CD14-positive monocyte (primary cell): ENCODE data around the gene SHROOM3. TPM values are rescaled to one million over a fixed set of nuclear protein-coding genes. Genes with fewer than 3 reads are reported as not detected.

Source experiments
- DNase-seq, 3 donors: peaks; one replicate each; pipeline ENCODE4 v3.0.0-alpha.2; 2011 to 2022
- H2AFZ ChIP-seq: 2 replicates; pipeline ENCODE4 v1.6.0; 2012; ENCODE audit warnings: mild to moderate bottlenecking, low read depth, low read length, inconsistent platforms; ENCODE audit not compliant: insufficient read depth, poor library complexity, severe bottlenecking
- H3K27ac ChIP-seq, 2 donors: 1 replicate in 1 of 2; 2 replicates in 1 of 2; pipeline ENCODE4 v1.5.1; 2012 to 2013; ENCODE audit warnings: low read length in 2 of 2, control low read depth in 1 of 2, inconsistent platforms in 1 of 2, low read depth in 1 of 2, mild to moderate bottlenecking in 1 of 2
- H3K27me3 ChIP-seq, 2 donors: one replicate each; pipeline versions ENCODE4 v1.6.0 to v1.6.1; 2011 to 2013; ENCODE audit warnings: low read length in 2 of 2; ENCODE audit not compliant: control insufficient read depth in 2 of 2, insufficient read depth in 2 of 2
- H3K36me3 ChIP-seq, 2 donors: replicated peaks in 1 of 2; 1 replicate in 1 of 2; 2 replicates in 1 of 2; pipeline versions ENCODE4 v1.5.1 to v1.6.1; 2012 to 2013; ENCODE audit warnings: low read length in 2 of 2, control low read depth in 1 of 2, inconsistent platforms in 1 of 2, mild to moderate bottlenecking in 1 of 2; ENCODE audit not compliant: insufficient read depth in 2 of 2, control insufficient read depth in 1 of 2
- H3K4me1 ChIP-seq, 2 donors: 1 replicate in 1 of 2; 2 replicates in 1 of 2; pipeline versions ENCODE4 v1.5.1 to v1.6.1; 2012 to 2013; ENCODE audit warnings: low read length in 2 of 2, control low read depth in 1 of 2, inconsistent platforms in 1 of 2, mild to moderate bottlenecking in 1 of 2, moderate library complexity in 1 of 2; ENCODE audit not compliant: insufficient read depth in 2 of 2, control insufficient read depth in 1 of 2
- H3K4me2 ChIP-seq: replicated peaks from 2 replicates; pipeline ENCODE3; 2012; ENCODE audit warnings: low read length, moderate library complexity, mild to moderate bottlenecking; ENCODE audit not compliant: poor library complexity, severe bottlenecking; ENCODE audit errors: extremely low read depth
- H3K4me3 ChIP-seq, 3 experiments: fragments of 200-600 bp in 1 of 3; sonication (generic) in 1 of 3; replicated peaks in 1 of 3; 1 replicate in 2 of 3; 2 replicates in 1 of 3; pipeline ENCODE4 v1.5.1; 2011 to 2013; ENCODE audit warnings: low read length in 3 of 3, mild to moderate bottlenecking in 3 of 3, control low read depth in 2 of 3, low read depth in 2 of 3, inconsistent platforms in 1 of 3, moderate library complexity in 1 of 3
- H3K79me2 ChIP-seq: 2 replicates; pipeline ENCODE4 v1.6.0; 2012; ENCODE audit warnings: mild to moderate bottlenecking, control low read depth, inconsistent platforms, low read length, moderate library complexity; ENCODE audit not compliant: insufficient read depth
- H3K9ac ChIP-seq: 2 replicates; pipeline ENCODE4 v1.6.0; 2017; ENCODE audit warnings: low read length, mild to moderate bottlenecking; ENCODE audit not compliant: insufficient read depth, poor library complexity, severe bottlenecking
- H3K9me3 ChIP-seq, 2 donors: replicated peaks in 1 of 2; 1 replicate in 1 of 2; 2 replicates in 1 of 2; pipeline versions ENCODE4 v1.5.1 to v1.6.1; 2012 to 2013; ENCODE audit warnings: low read length in 2 of 2, control low read depth in 1 of 2; ENCODE audit not compliant: control insufficient read depth in 1 of 2, insufficient read depth in 1 of 2
- H4K20me1 ChIP-seq: 2 replicates; pipeline ENCODE4 v1.6.0; 2012; ENCODE audit warnings: mild to moderate bottlenecking, low read length, control low read depth, moderate library complexity; ENCODE audit not compliant: insufficient read depth
- H3K27ac Mint-ChIP-seq, 7 donors: one replicate each; pipeline ENCODE4 v1.8.0; 2020; ENCODE audit warnings: mild to moderate bottlenecking in 7 of 7, mixed read lengths in 7 of 7, moderate library complexity in 6 of 7, inconsistent platforms in 2 of 7
- H3K27me3 Mint-ChIP-seq, 3 donors: one replicate each; pipeline ENCODE4 v1.8.0; 2021 to 2022; ENCODE audit warnings: low read depth in 3 of 3, mild to moderate bottlenecking in 3 of 3, mixed read lengths in 3 of 3, moderate library complexity in 3 of 3, inconsistent platforms in 1 of 3
- H3K36me3 Mint-ChIP-seq, 2 donors: one replicate each; pipeline ENCODE4 v1.8.0; 2020; ENCODE audit warnings: mixed read lengths in 2 of 2, inconsistent platforms in 1 of 2, mild to moderate bottlenecking in 1 of 2
- H3K4me1 Mint-ChIP-seq: one replicate; pipeline ENCODE4 v1.8.0; 2020; ENCODE audit warnings: mild to moderate bottlenecking, mixed read lengths
- H3K4me3 Mint-ChIP-seq, 2 donors: one replicate each; pipeline ENCODE4 v1.8.0; 2020; ENCODE audit warnings: mild to moderate bottlenecking in 2 of 2, mixed read lengths in 2 of 2, moderate library complexity in 1 of 2
- H3K9me3 Mint-ChIP-seq, 7 donors: one replicate each; pipeline ENCODE4 v1.8.0; 2020 to 2022; ENCODE audit warnings: mixed read lengths in 7 of 7, mild to moderate bottlenecking in 6 of 7, moderate library complexity in 6 of 7, inconsistent platforms in 2 of 7
- CTCF ChIP-seq: fragments of 200-600 bp; IDR thresholded peaks from one replicate; pipeline ENCODE4 v1.8.0; 2022; ENCODE audit warnings: antibody characterized with exemption, mild to moderate bottlenecking
- WGBS: methylation state at CpG from one replicate; pipeline ENCODE4 v1.1.5; 2013; ENCODE audit warnings: missing lambda C conversion rate; ENCODE audit not compliant: insufficient coverage; 5-methylcytosine and 5-hydroxymethylcytosine counted together
- intact Hi-C, 2 donors: fragments of 100-400 bp; cut with micrococcal nuclease; formaldehyde crosslinking; loops; one replicate each; pipeline versions ENCODE4 v1.15.0 to v1.15.1; 2023
- polyA plus RNA-seq, 3 donors: library from polyadenylated mRNA; depleted of rRNA in 1 of 3; unstranded in 2 of 3; stranded (reverse) in 1 of 3; fragments of 300-500 nt in 2 of 3; fragments of >200 nt in 1 of 3; fragmentation: Illumina TruSeq in 2 of 3; gene quantifications; 1 replicate in 2 of 3; 2 replicates in 1 of 3; pipeline ENCODE4 v1.2.3, GENCODE V29; 2012 to 2021

The SHROOM3 gene
- polyA plus RNA-seq, 3 donors, result not detected

- Histone ChIP-seq H3K4me3 (no peak overlapping the region), H3K9me3 (no peaks in the 10 kb centered on the region), H3K27ac (no peak overlapping the region), H3K4me2 (no peak overlapping the region), H2AFZ (peak overlapping the region; percentile 17), H4K20me1 (no peaks in the 10 kb centered on the region), H3K79me2 (no peaks in the 10 kb centered on the region), H3K4me1 (no peaks in the 10 kb centered on the region), H3K36me3 (no peaks in the 10 kb centered on the region), H3K27me3 (peaks cover 12 to 18% of the 10 kb centered on the region in 2 donors), H3K9ac (no peak overlapping the region)
- DNase-seq, result no peak
- TF ChIP-seq CTCF, result no peak
- intact Hi-C loops, result no loop called here
- peak overlapping the region in 1 of 2 donors; percentile 59 for H3K4me3 Mint-ChIP-seq
- peaks cover 11 to 24% (median 16%) of the 10 kb centered on the region in 3 donors for H3K27me3 Mint-ChIP-seq
- WGBS, result 51% methylated on average over 4 of the region's 7 CpGs
- H3K9me3 Mint-ChIP-seq, result no peaks in the 10 kb centered on the region
- H3K36me3 Mint-ChIP-seq, result no peaks in the 10 kb centered on the region
- peaks cover 8% of the 10 kb centered on the region for H3K4me1 Mint-ChIP-seq
- H3K27ac Mint-ChIP-seq, result no peak overlapping the region
These were observed 695 bp downstream of the SHROOM3 start for GRCh38 chr4:76435528-76436319.

- Mint-ChIP-seq H3K4me3 (no peak overlapping the region), H3K36me3 (no peaks in the 10 kb centered on the region), H3K27me3 (peaks cover 10 to 19% (median 17%) of the 10 kb centered on the region in 3 donors), H3K4me1 (peaks cover 8% of the 10 kb centered on the region), H3K9me3 (no peaks in the 10 kb centered on the region), H3K27ac (no peak overlapping the region)
- no peaks in the 10 kb centered on the region for H3K79me2 ChIP-seq
- no peaks in the 10 kb centered on the region for H3K36me3 ChIP-seq
- H3K4me2 ChIP-seq, result no peak overlapping the region
- no peak overlapping the region for H2AFZ ChIP-seq
- no peaks in the 10 kb centered on the region for H3K9me3 ChIP-seq
- H3K27me3 ChIP-seq, result peaks cover 12 to 16% of the 10 kb centered on the region in 2 donors
- no peak for DNase-seq
- 100% methylated on average over 1 of the region's 2 CpGs for WGBS
- TF ChIP-seq CTCF, result no peak
- H3K9ac ChIP-seq, result no peak overlapping the region
- intact Hi-C loops, result no loop called here
- no peaks in the 10 kb centered on the region for H3K4me1 ChIP-seq
- H3K4me3 ChIP-seq, result no peak overlapping the region
- H4K20me1 ChIP-seq, result no peaks in the 10 kb centered on the region
- no peak overlapping the region for H3K27ac ChIP-seq
These were observed 4.5 kb downstream of the SHROOM3 start for GRCh38 chr4:76439491-76439890.
